ENCODE measurements around the gene MXD4.

DNA sequence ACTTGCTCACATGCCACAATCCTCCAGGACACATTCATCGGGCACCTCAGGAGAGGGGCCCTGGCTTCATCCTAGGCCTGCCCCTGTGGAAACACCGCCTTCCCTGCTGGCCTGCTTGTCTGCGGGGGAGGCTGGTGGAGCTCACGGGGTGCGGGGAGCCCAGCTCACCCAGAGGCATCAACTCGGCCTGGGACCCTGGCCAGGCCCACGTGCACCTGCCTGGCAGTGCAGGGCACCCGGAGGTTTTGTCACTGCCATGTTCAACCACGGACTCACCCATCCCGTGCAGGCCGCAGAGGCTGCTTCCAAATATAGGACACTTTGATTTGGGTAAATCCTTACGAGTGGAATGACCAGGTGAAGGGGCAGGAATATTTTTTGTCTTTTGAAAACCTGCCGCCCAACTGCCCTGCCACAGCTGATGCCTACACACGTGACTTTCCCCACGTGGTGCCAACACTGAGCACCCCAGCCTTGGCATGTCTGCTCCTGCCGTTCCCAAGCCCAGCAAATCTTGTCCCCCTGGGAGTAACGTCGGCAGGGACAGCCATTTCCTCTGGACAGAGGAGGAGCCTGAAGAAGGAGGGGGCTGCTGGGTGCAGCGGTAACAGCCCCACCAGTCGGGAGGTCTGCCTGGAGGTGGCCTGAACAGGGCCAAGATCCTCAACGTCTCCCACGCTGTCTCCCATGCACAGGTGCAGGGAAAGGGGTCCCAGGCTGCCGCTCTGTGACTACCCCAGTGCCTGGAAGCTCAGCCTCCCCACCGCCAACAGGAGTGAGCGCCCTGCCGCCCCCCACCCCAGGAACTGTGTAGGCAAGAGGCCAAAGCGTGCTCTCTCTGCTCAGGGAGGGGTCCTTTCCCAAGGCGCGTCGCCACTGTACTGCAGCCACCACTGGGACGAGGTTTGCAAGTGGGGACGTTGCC is 8.5 kb downstream of the MXD4 start:
- TF ChIP-seq, protein P1, sequence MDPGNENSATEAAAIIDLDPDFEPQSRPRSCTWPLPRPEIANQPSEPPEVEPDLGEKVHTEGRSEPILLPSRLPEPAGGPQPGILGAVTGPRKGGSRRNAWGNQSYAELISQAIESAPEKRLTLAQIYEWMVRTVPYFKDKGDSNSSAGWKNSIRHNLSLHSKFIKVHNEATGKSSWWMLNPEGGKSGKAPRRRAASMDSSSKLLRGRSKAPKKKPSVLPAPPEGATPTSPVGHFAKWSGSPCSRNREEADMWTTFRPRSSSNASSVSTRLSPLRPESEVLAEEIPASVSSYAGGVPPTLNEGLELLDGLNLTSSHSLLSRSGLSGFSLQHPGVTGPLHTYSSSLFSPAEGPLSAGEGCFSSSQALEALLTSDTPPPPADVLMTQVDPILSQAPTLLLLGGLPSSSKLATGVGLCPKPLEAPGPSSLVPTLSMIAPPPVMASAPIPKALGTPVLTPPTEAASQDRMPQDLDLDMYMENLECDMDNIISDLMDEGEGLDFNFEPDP (CRISPR knock-in tag; IDR thresholded peaks at IDR 0.05): no peak
- TF ChIP-seq, protein P2, sequence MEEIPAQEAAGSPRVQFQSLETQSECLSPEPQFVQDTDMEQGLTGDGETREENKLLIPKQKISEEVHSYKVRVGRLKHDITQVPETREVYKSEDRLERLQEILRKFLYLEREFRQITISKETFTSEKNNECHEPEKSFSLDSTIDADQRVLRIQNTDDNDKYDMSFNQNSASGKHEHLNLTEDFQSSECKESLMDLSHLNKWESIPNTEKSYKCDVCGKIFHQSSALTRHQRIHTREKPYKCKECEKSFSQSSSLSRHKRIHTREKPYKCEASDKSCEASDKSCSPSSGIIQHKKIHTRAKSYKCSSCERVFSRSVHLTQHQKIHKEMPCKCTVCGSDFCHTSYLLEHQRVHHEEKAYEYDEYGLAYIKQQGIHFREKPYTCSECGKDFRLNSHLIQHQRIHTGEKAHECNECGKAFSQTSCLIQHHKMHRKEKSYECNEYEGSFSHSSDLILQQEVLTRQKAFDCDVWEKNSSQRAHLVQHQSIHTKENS (CRISPR knock-in tag; IDR thresholded peaks at IDR 0.05): no peak
- TF ChIP-seq XRCC3 (IDR thresholded peaks at IDR 0.05): no peak
- TF ChIP-seq NFRKB (IDR thresholded peaks at IDR 0.05; ENCODE audit: low read depth): no peak
- TF ChIP-seq, protein P3, sequence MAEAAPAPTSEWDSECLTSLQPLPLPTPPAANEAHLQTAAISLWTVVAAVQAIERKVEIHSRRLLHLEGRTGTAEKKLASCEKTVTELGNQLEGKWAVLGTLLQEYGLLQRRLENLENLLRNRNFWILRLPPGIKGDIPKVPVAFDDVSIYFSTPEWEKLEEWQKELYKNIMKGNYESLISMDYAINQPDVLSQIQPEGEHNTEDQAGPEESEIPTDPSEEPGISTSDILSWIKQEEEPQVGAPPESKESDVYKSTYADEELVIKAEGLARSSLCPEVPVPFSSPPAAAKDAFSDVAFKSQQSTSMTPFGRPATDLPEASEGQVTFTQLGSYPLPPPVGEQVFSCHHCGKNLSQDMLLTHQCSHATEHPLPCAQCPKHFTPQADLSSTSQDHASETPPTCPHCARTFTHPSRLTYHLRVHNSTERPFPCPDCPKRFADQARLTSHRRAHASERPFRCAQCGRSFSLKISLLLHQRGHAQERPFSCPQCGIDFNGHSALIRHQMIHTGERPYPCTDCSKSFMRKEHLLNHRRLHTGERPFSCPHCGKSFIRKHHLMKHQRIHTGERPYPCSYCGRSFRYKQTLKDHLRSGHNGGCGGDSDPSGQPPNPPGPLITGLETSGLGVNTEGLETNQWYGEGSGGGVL (CRISPR knock-in tag; IDR thresholded peaks at IDR 0.05): no peak
- TF ChIP-seq, protein P4, sequence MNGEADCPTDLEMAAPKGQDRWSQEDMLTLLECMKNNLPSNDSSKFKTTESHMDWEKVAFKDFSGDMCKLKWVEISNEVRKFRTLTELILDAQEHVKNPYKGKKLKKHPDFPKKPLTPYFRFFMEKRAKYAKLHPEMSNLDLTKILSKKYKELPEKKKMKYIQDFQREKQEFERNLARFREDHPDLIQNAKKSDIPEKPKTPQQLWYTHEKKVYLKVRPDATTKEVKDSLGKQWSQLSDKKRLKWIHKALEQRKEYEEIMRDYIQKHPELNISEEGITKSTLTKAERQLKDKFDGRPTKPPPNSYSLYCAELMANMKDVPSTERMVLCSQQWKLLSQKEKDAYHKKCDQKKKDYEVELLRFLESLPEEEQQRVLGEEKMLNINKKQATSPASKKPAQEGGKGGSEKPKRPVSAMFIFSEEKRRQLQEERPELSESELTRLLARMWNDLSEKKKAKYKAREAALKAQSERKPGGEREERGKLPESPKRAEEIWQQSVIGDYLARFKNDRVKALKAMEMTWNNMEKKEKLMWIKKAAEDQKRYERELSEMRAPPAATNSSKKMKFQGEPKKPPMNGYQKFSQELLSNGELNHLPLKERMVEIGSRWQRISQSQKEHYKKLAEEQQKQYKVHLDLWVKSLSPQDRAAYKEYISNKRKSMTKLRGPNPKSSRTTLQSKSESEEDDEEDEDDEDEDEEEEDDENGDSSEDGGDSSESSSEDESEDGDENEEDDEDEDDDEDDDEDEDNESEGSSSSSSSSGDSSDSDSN (IDR thresholded peaks at IDR 0.05; ENCODE audit: borderline replicate concordance in 1 of 2, low read depth in 2 of 2, low read length in 2 of 2): no peak
- TF ChIP-seq MTA1 (IDR thresholded peaks at IDR 0.05; ENCODE audit: borderline replicate concordance): no peak
- TF ChIP-seq RCOR1 (IDR thresholded peaks at IDR 0.05; ENCODE audit: borderline replicate concordance in 1 of 2, low read depth in 2 of 2, low read length in 2 of 2): no peak
- no peak for TF ChIP-seq SIN3A (IDR thresholded peaks at IDR 0.05; ENCODE audit: borderline replicate concordance in 2 of 2, control insufficient read depth in 1 of 2, low read depth in 2 of 2, low read length in 2 of 2)
- TF ChIP-seq ZNF282 (CRISPR knock-in tag; IDR thresholded peaks at IDR 0.05): no peak
- TF ChIP-seq, protein P5, sequence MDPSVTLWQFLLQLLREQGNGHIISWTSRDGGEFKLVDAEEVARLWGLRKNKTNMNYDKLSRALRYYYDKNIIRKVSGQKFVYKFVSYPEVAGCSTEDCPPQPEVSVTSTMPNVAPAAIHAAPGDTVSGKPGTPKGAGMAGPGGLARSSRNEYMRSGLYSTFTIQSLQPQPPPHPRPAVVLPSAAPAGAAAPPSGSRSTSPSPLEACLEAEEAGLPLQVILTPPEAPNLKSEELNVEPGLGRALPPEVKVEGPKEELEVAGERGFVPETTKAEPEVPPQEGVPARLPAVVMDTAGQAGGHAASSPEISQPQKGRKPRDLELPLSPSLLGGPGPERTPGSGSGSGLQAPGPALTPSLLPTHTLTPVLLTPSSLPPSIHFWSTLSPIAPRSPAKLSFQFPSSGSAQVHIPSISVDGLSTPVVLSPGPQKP (CRISPR knock-in tag; IDR thresholded peaks at IDR 0.05): no peak

Data from K562 (cell line).